ENCODE data around the gene RALGAPA2. TPM values are rescaled to one million over a fixed set of nuclear protein-coding genes. Genes with fewer than 3 reads are reported as not detected.
A peak's percentile ranks its signal among the peaks of the same experiment; 100 is the strongest.

RALGAPA2 gene
- total RNA-seq, 1 donor = 5.6 TPM

GRCh38 chr20:20412750-20413149, 299.7 kb downstream of the RALGAPA2 start:
- no peak for TF ChIP-seq CTCF (IDR thresholded peaks at IDR 0.05; ENCODE audit: insufficient read depth, low read depth, low read length)
- DNase-seq (ENCODE audit: low read depth) = no peak
- H3K4me3 ChIP-seq (ENCODE audit: low read depth, low read length) = no peak overlapping the region

GRCh38 chr20:20411836-20412235, 300.6 kb downstream of the RALGAPA2 start:
- no peak for DNase-seq (ENCODE audit: low read depth)
- H3K4me3 ChIP-seq (ENCODE audit: low read depth, low read length) = no peak overlapping the region
- no peak for TF ChIP-seq CTCF (IDR thresholded peaks at IDR 0.05; ENCODE audit: insufficient read depth, low read depth, low read length)

GRCh38 chr20:20411402-20411801, 301.0 kb downstream of the RALGAPA2 start:
- no peak overlapping the region for H3K4me3 ChIP-seq (ENCODE audit: low read depth, low read length)
- DNase-seq (ENCODE audit: low read depth) = no peak
- no peak for TF ChIP-seq CTCF (IDR thresholded peaks at IDR 0.05; ENCODE audit: insufficient read depth, low read depth, low read length)

GRCh38 chr20:20410678-20411077, 301.8 kb downstream of the RALGAPA2 start:
- peak; percentile 3 for DNase-seq (ENCODE audit: low read depth)
- no peak for TF ChIP-seq CTCF (IDR thresholded peaks at IDR 0.05; ENCODE audit: insufficient read depth, low read depth, low read length)
- H3K4me3 ChIP-seq (ENCODE audit: low read depth, low read length) = no peak overlapping the region

GRCh38 chr20:20409331-20409730, 303.1 kb downstream of the RALGAPA2 start:
- no peak overlapping the region for H3K4me3 ChIP-seq (ENCODE audit: low read depth, low read length)
- TF ChIP-seq CTCF (IDR thresholded peaks at IDR 0.05; ENCODE audit: insufficient read depth, low read depth, low read length) = no peak

GRCh38 chr20:20407891-20408805, 304.3 kb downstream of the RALGAPA2 start:
- no peak overlapping the region for H3K4me3 ChIP-seq (ENCODE audit: low read depth, low read length)
- peak; percentile 39 for TF ChIP-seq CTCF (IDR thresholded peaks at IDR 0.05; ENCODE audit: insufficient read depth, low read depth, low read length)
- DNase-seq (ENCODE audit: low read depth) = peak; percentile 23

More at GRCh38 chr20:20409331-20409730, 303.1 kb downstream of the RALGAPA2 start:
- no peak for DNase-seq (ENCODE audit: low read depth)
